Parathyroid adenoma (tissue), 2 donors: ENCODE data around the gene MFAP3.

Source experiments
- H2AFZ ChIP-seq: fragments of 300-600 bp; sonication (generic); one replicate; pipeline ENCODE4 v1.7.0; 2017; ENCODE audit warnings: antibody characterized with exemption, mild to moderate bottlenecking
- H3K27ac ChIP-seq: fragments of 300-600 bp; sonication (generic); one replicate; pipeline ENCODE4 v1.7.0; 2017
- H3K27me3 ChIP-seq: fragments of 300-600 bp; sonication (generic); one replicate; pipeline ENCODE4 v1.7.0; 2017; ENCODE audit warnings: low read length; ENCODE audit not compliant: control insufficient read depth, insufficient read depth
- H3K36me3 ChIP-seq: fragments of 300-600 bp; sonication (generic); one replicate; pipeline ENCODE4 v1.7.0; 2017; ENCODE audit warnings: low read length; ENCODE audit not compliant: control insufficient read depth, insufficient read depth
- H3K4me1 ChIP-seq: fragments of 300-600 bp; sonication (generic); one replicate; pipeline ENCODE4 v1.7.0; 2017; ENCODE audit warnings: control low read depth
- H3K4me2 ChIP-seq: fragments of 300-600 bp; sonication (generic); one replicate; pipeline ENCODE4 v1.7.0; 2017; ENCODE audit warnings: low read length
- H3K4me3 ChIP-seq: fragments of 300-600 bp; sonication (generic); one replicate; pipeline ENCODE4 v1.7.0; 2017; ENCODE audit warnings: low read depth, low read length
- H3K79me2 ChIP-seq: fragments of 300-600 bp; sonication (generic); one replicate; pipeline ENCODE4 v1.7.0; 2017; ENCODE audit warnings: control low read depth
- H3K9ac ChIP-seq: fragments of 300-600 bp; sonication (generic); one replicate; pipeline ENCODE4 v1.7.0; 2017; ENCODE audit warnings: mild to moderate bottlenecking
- H3K9me3 ChIP-seq: fragments of 300-600 bp; sonication (generic); one replicate; pipeline ENCODE4 v1.7.0; 2017; ENCODE audit warnings: low read length; ENCODE audit not compliant: control insufficient read depth
- TF ChIP-seq, protein P1 (sequence below): fragments of 300-600 bp; sonication (generic); IDR thresholded peaks from one replicate; pipeline ENCODE4 v1.7.0; 2017; ENCODE audit warnings: antibody characterized with exemption, mild to moderate bottlenecking
- donor health status: primary hyperparathyroidism.

Gene MFAP3

DNA sequence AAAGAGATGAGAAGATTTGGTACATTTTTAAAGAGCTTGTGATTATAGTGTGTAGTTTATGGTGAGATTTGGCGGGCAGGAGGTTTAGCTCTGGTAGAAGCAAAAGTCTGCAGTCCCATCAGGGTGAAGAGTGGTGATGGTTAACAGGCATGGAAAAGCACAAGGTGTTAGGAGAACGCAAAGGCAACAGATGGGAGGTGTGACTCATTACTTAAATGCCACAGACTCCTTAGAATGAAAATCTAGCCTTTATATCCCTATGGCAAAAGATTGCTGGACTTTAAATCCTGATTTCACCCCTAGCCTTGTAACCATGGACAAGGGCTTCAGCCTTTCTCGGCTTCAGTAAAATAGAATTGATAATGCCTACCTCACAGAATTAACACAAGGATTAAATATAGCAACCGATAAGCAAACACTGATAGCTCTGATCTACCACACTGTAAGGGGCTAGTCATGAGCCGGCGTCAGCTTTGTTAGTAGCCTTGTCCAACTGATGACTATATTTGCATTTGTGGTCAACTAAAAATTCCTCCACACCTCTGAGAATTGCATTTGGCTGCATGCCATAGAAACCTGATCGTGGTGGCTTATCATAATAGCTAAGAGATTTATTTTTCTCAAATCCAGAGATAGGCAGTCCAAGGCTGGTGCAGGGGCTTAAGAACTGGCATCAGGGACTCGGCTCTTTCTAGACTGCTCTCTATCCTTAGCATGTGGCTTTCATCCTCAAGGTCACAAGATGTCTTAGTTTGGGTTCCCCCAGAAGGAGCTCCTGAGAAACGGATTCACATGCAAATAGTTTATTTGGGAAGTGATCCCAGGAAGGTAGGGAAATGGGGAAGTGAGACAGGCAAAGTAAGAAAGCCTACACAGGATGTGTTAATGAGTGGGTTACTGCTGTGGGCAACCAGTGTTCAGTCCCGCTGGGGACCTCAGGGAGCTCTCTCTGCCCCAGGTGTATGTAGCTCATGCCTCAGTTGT, 19.6 kb downstream of the MFAP3 start:
- Histone ChIP-seq H3K36me3 (no peaks in the 10 kb centered on the region), H3K9ac (no peak overlapping the region), H3K27ac (no peak overlapping the region), H2AFZ (no peak overlapping the region), H3K79me2 (peaks cover 9% of the 10 kb centered on the region), H3K4me3 (no peak overlapping the region), H3K4me2 (no peak overlapping the region), H3K9me3 (no peaks in the 10 kb centered on the region), H3K4me1 (peaks cover 26% of the 10 kb centered on the region), H3K27me3 (no peaks in the 10 kb centered on the region)
- TF ChIP-seq, protein P1, sequence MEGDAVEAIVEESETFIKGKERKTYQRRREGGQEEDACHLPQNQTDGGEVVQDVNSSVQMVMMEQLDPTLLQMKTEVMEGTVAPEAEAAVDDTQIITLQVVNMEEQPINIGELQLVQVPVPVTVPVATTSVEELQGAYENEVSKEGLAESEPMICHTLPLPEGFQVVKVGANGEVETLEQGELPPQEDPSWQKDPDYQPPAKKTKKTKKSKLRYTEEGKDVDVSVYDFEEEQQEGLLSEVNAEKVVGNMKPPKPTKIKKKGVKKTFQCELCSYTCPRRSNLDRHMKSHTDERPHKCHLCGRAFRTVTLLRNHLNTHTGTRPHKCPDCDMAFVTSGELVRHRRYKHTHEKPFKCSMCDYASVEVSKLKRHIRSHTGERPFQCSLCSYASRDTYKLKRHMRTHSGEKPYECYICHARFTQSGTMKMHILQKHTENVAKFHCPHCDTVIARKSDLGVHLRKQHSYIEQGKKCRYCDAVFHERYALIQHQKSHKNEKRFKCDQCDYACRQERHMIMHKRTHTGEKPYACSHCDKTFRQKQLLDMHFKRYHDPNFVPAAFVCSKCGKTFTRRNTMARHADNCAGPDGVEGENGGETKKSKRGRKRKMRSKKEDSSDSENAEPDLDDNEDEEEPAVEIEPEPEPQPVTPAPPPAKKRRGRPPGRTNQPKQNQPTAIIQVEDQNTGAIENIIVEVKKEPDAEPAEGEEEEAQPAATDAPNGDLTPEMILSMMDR: no peak

DNA sequence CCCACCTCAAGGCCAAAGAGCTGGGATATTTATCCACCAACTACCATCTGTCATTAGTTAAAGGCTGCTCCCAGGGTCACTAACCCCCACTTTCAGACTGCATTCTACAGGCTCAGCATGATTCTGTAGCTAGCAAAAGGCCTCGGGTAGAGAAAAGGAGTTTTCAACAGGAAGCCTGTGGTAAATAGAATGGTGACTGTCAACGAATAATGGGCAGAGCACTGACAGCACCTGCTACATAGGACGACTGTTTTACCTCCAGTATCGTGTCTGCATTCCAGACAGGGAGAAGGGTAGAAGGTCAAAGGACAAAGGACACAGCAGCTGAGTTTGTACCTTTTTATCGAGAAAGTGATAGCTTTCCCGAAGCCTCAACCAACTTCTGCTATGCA, 20.3 kb downstream of the MFAP3 start:
- H2AFZ ChIP-seq: no peak overlapping the region
- no peak overlapping the region for H3K27ac ChIP-seq
- H3K4me1 ChIP-seq: peaks cover 26% of the 10 kb centered on the region
- H3K4me2 ChIP-seq: no peak overlapping the region
- H3K36me3 ChIP-seq: no peaks in the 10 kb centered on the region
- H3K4me3 ChIP-seq: no peak overlapping the region
- TF ChIP-seq, protein P1: no peak
- H3K9ac ChIP-seq: no peak overlapping the region
- no peaks in the 10 kb centered on the region for H3K27me3 ChIP-seq
- no peaks in the 10 kb centered on the region for H3K9me3 ChIP-seq
- peaks cover 9% of the 10 kb centered on the region for H3K79me2 ChIP-seq

DNA sequence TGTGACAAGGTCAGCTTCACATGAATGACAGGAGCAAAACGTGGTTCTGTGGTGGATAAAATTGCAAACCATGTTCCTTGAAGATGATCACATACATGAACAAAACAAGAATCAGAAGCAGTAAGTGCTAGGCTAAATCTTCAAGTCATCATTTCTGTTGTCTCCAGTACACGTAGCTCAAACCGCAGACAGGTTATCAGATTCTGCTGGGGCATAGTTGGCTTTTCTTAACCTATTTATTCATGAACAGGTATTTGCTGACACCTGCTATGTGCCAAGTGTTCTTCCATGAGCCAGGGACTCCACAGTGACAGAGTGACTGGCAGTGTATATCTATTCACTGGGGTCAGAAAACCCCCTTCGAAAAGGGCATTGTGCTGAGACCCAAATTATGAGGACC, 20.8 kb downstream of the MFAP3 start:
- Histone ChIP-seq H3K9me3 (no peaks in the 10 kb centered on the region), H3K27me3 (no peaks in the 10 kb centered on the region), H2AFZ (no peak overlapping the region), H3K79me2 (peaks cover 9% of the 10 kb centered on the region), H3K4me2 (no peak overlapping the region), H3K27ac (no peak overlapping the region), H3K9ac (no peak overlapping the region), H3K4me1 (peaks cover 26% of the 10 kb centered on the region), H3K36me3 (no peaks in the 10 kb centered on the region), H3K4me3 (no peak overlapping the region)
- TF ChIP-seq, protein P1: no peak

DNA sequence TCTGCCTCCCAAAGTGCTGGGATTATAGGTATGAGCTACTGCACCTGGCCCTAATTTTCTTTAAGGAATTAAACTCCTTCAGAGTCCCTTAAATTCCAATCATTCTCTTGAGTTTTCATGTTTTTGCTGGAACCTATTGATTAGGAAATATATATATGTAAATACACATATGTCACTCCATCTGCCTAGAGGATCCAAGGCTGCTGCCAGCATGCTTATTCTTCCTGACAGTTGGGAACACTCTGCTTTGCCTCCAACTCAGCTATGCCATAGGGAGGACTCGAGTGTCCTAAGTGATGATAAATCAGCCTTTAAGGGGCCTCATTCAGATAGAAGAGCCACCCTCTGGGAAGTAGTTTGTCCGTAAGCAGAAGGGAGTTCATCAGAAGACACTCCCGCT, 21.8 kb downstream of the MFAP3 start:
- H2AFZ ChIP-seq: no peak overlapping the region
- no peaks in the 10 kb centered on the region for H3K9me3 ChIP-seq
- H3K9ac ChIP-seq: no peak overlapping the region
- no peaks in the 10 kb centered on the region for H3K27me3 ChIP-seq
- no peak overlapping the region for H3K4me2 ChIP-seq
- peaks cover 9% of the 10 kb centered on the region for H3K79me2 ChIP-seq
- no peak overlapping the region for H3K27ac ChIP-seq
- no peaks in the 10 kb centered on the region for H3K36me3 ChIP-seq
- H3K4me1 ChIP-seq: peaks cover 18% of the 10 kb centered on the region
- H3K4me3 ChIP-seq: no peak overlapping the region
- TF ChIP-seq, protein P1: no peak
